CD1c-positive myeloid dendritic cell (primary cell): ENCODE measurements around the gene EIF1.
"Not testable (repeated sequence)": the region's sequence is repeated elsewhere in the genome, so short reads cannot be mapped to it uniquely, and the experiment has no call there.

Source experiments
- DNase-seq: peaks from one replicate; pipeline ENCODE4 v3.0.0-alpha.2; 2016; ENCODE audit errors: extremely low spot score

The EIF1 gene

GRCh38 chr17:41688641-41689496 lies at the start of gene EIF1:
Gene EIF1, plus strand, starts transcription at chr17:41688885. Its CDS starts 154 bp downstream, at chr17:41689039.
- DNase-seq = peak; percentile 100

GRCh38 chr17:41638941-41639340 lies 49.7 kb upstream of the EIF1 start:
- peak; percentile 39 for DNase-seq

GRCh38 chr17:41639492-41640473 lies 48.9 kb upstream of the EIF1 start:
- DNase-seq = no peak

GRCh38 chr17:41640596-41640995 lies 48.1 kb upstream of the EIF1 start:
- DNase-seq = not testable (repeated sequence)

GRCh38 chr17:41642252-41643156 lies 46.2 kb upstream of the EIF1 start:
- DNase-seq = no peak

- DNase-seq = no peak
Measured at GRCh38 chr17:41647038-41647813, 41.5 kb upstream of the EIF1 start.

- DNase-seq = peak; percentile 89
Measured at GRCh38 chr17:41647940-41648410, 40.7 kb upstream of the EIF1 start.

GRCh38 chr17:41648411-41649195 lies 40.1 kb upstream of the EIF1 start:
- DNase-seq = peak; percentile 83

- no peak for DNase-seq
Measured at GRCh38 chr17:41649923-41650519, 38.7 kb upstream of the EIF1 start.

- no peak for DNase-seq
Measured at GRCh38 chr17:41650794-41651624, 37.7 kb upstream of the EIF1 start.

- DNase-seq = no peak
Measured at GRCh38 chr17:41651625-41652460, 36.8 kb upstream of the EIF1 start.

- DNase-seq = no peak
Measured at GRCh38 chr17:41652461-41652970, 36.2 kb upstream of the EIF1 start.

- DNase-seq = no peak
Measured at GRCh38 chr17:41653421-41653820, 35.3 kb upstream of the EIF1 start.

- no peak for DNase-seq
Measured at GRCh38 chr17:41653892-41654677, 34.6 kb upstream of the EIF1 start.

- DNase-seq = no peak
Measured at GRCh38 chr17:41654678-41655607, 33.7 kb upstream of the EIF1 start.
